H1 (cell line): Measurements from ENCODE around the gene SPIRE2. TPM values are rescaled to one million over a fixed set of nuclear protein-coding genes. Genes with fewer than 3 reads are reported as not detected.

Experiments used
- CTCF ChIA-PET: fragments of 300-600 bp; sonication (Branson Sonifier 250); formaldehyde crosslinking; loops from one replicate; lab custom pipeline; 2021; ENCODE audit not compliant: partially characterized antibody; lab: Charles Lee
- POLR2A ChIA-PET: fragments of 300-600 bp; sonication (Branson Sonifier 250); formaldehyde crosslinking; loops from one replicate; lab custom pipeline; 2021; ENCODE audit warnings: inconsistent platforms; ENCODE audit not compliant: partially characterized antibody; lab: Charles Lee
- DNase-seq, 2 experiments: peaks; one replicate each; pipeline versions ENCODE4 v3.0.0 to v3.0.0-alpha.2; 2010 to 2022; ENCODE audit warnings: low spot score in 2 of 2, low read depth in 1 of 2, mixed read lengths in 1 of 2
- FAIRE-seq: peaks from 2 replicates; lab custom pipeline; 2011; peaks lifted over from hg19 to GRCh38; lab: Jason Lieb, UNC
- H2AFZ ChIP-seq: 2 replicates; pipeline ENCODE4 v1.8.1; 2012; ENCODE audit warnings: low read length, inconsistent platforms
- H2AK5ac ChIP-seq: 2 replicates; pipeline ENCODE4 v1.6.1; 2013; ENCODE audit warnings: low read depth, low read length
- H2BK120ac ChIP-seq: replicated peaks from 2 replicates; pipeline ENCODE3; 2013; ENCODE audit warnings: low read depth, low read length, inconsistent platforms
- H2BK12ac ChIP-seq: 2 replicates; pipeline ENCODE4 v1.6.1; 2013; ENCODE audit warnings: low read depth, low read length
- H2BK15ac ChIP-seq: 2 replicates; pipeline ENCODE4 v1.6.1; 2013; ENCODE audit warnings: low read length
- H2BK20ac ChIP-seq: 2 replicates; pipeline ENCODE4 v1.6.1; 2013; ENCODE audit warnings: low read length
- H2BK5ac ChIP-seq: 2 replicates; pipeline ENCODE4 v1.6.1; 2013; ENCODE audit warnings: low read depth, low read length
- H3K14ac ChIP-seq: 2 replicates; pipeline ENCODE4 v1.6.1; 2013; ENCODE audit warnings: inconsistent platforms; ENCODE audit not compliant: insufficient read length
- H3K18ac ChIP-seq: 2 replicates; pipeline ENCODE4 v1.6.1; 2013; ENCODE audit warnings: low read length; ENCODE audit errors: extremely low read depth
- H3K23ac ChIP-seq: 2 replicates; pipeline ENCODE4 v1.6.1; 2013; ENCODE audit warnings: inconsistent platforms; ENCODE audit not compliant: insufficient read length
- H3K23me2 ChIP-seq: 2 replicates; pipeline ENCODE4 v1.6.1; 2013; ENCODE audit warnings: low read depth, low read length
- H3K27ac ChIP-seq: 2 replicates; pipeline ENCODE4 v1.6.1; 2011; ENCODE audit warnings: low read depth, low read length, inconsistent platforms
- H3K27me3 ChIP-seq, 4 experiments: replicated peaks in 1 of 4; 1 replicate in 1 of 4; 2 replicates in 3 of 4; pipeline versions ENCODE4 v1.6.1 to v1.8.1; 2011 to 2013; ENCODE audit warnings: low read length in 3 of 4, mild to moderate bottlenecking in 3 of 4, inconsistent platforms in 2 of 4, mixed read lengths in 2 of 4, moderate library complexity in 1 of 4; ENCODE audit not compliant: control insufficient read depth in 3 of 4, insufficient read depth in 3 of 4; ENCODE audit errors: extremely low read depth in 1 of 4
- H3K36me3 ChIP-seq, 4 experiments: 2 replicates each; pipeline versions ENCODE4 v1.6.1 to v1.8.1; 2011 to 2013; ENCODE audit warnings: mild to moderate bottlenecking in 4 of 4, low read length in 3 of 4, moderate library complexity in 2 of 4, control low read depth in 1 of 4, inconsistent platforms in 1 of 4; ENCODE audit not compliant: insufficient read depth in 4 of 4, control insufficient read depth in 2 of 4
- H3K4ac ChIP-seq: replicated peaks from 2 replicates; pipeline ENCODE3; 2013; ENCODE audit warnings: low read length, low read depth, mixed read lengths, inconsistent platforms; ENCODE audit not compliant: insufficient read length
- H3K4me1 ChIP-seq, 4 experiments: replicated peaks in 1 of 4; 1 replicate in 1 of 4; 2 replicates in 3 of 4; pipeline versions ENCODE4 v1.6.1 to v1.8.1; 2011 to 2013; ENCODE audit warnings: low read length in 3 of 4, inconsistent platforms in 2 of 4, mixed read lengths in 1 of 4; ENCODE audit not compliant: insufficient read depth in 4 of 4, control insufficient read depth in 3 of 4
- H3K4me2 ChIP-seq, 2 experiments: 2 replicates each; pipeline versions ENCODE4 v1.6.1 to v1.8.1; 2011 to 2013; ENCODE audit warnings: low read depth in 2 of 2, low read length in 2 of 2, control low read depth in 1 of 2, inconsistent platforms in 1 of 2, mild to moderate bottlenecking in 1 of 2; ENCODE audit not compliant: insufficient read depth in 1 of 2
- H3K4me3 ChIP-seq, 4 experiments: fragments of 200-600, 300-600 bp in 1 of 4; sonication (generic), shearing (Covaris generic), sonication (Bioruptor Twin) in 1 of 4; 2 replicates each; pipeline versions ENCODE4 v1.5.1 to v1.8.1; 2011 to 2016; ENCODE audit warnings: low read length in 4 of 4, low read depth in 3 of 4, control low read depth in 2 of 4, inconsistent platforms in 2 of 4, mild to moderate bottlenecking in 2 of 4, mixed read lengths in 1 of 4, moderate library complexity in 1 of 4; ENCODE audit not compliant: insufficient read depth in 2 of 4; ENCODE audit errors: extremely low read depth in 1 of 4
- H3K56ac ChIP-seq: replicated peaks from 2 replicates; pipeline ENCODE3; 2013; ENCODE audit warnings: low read depth, mild to moderate bottlenecking, mixed read lengths, low read length, inconsistent platforms; ENCODE audit not compliant: insufficient read length
- H3K79me1 ChIP-seq: 2 replicates; pipeline ENCODE4 v1.6.1; 2013; ENCODE audit warnings: low read depth, low read length, control low read depth
- H3K79me2 ChIP-seq, 2 experiments: 2 replicates each; pipeline versions ENCODE4 v1.6.1 to v1.8.1; 2012 to 2013; ENCODE audit warnings: low read length in 2 of 2, mild to moderate bottlenecking in 2 of 2, inconsistent platforms in 1 of 2; ENCODE audit not compliant: insufficient read depth in 2 of 2, control insufficient read depth in 1 of 2
- H3K9ac ChIP-seq, 4 experiments: replicated peaks in 1 of 4; 1 replicate in 1 of 4; 2 replicates in 3 of 4; pipeline versions ENCODE4 v1.6.1 to v1.8.1; 2011 to 2013; ENCODE audit warnings: low read depth in 3 of 4, low read length in 3 of 4, control low read depth in 2 of 4, mild to moderate bottlenecking in 2 of 4, moderate library complexity in 2 of 4, inconsistent platforms in 1 of 4; ENCODE audit errors: extremely low read depth in 1 of 4
- H3K9me3 ChIP-seq, 2 experiments: 2 replicates each; pipeline versions ENCODE4 v1.6.1 to v1.8.1; 2012 to 2013; ENCODE audit warnings: mild to moderate bottlenecking in 2 of 2, moderate library complexity in 2 of 2, control low read depth in 1 of 2, inconsistent platforms in 1 of 2, low read depth in 1 of 2, low read length in 1 of 2, mixed read lengths in 1 of 2; ENCODE audit not compliant: insufficient read depth in 2 of 2
- H4K20me1 ChIP-seq, 2 experiments: replicated peaks in 1 of 2; 2 replicates each; pipeline versions ENCODE3 to v1.8.1; 2011 to 2013; ENCODE audit warnings: inconsistent platforms in 2 of 2, low read length in 2 of 2, mild to moderate bottlenecking in 1 of 2; ENCODE audit not compliant: insufficient read depth in 2 of 2, control insufficient read depth in 1 of 2
- H4K5ac ChIP-seq: 2 replicates; pipeline ENCODE4 v1.6.1; 2013; ENCODE audit warnings: low read length, low read depth, mixed read lengths, inconsistent platforms; ENCODE audit not compliant: insufficient read length
- H4K8ac ChIP-seq: 2 replicates; pipeline ENCODE4 v1.8.0; 2013; ENCODE audit warnings: mild to moderate bottlenecking, moderate library complexity, low read length, inconsistent platforms; ENCODE audit not compliant: insufficient read depth; ENCODE audit errors: extremely low read depth
- H4K91ac ChIP-seq: replicated peaks from 2 replicates; pipeline ENCODE3; 2013; ENCODE audit warnings: low read length, mixed read lengths, inconsistent platforms; ENCODE audit not compliant: insufficient read length
- WGBS, 2 experiments: shearing (Covaris generic) in 1 of 2; methylation state at CpG; one replicate each; pipeline versions ENCODE4 v1.1.6 to v1.1.7; 2013 to 2015; ENCODE audit warnings: low lambda C conversion rate in 2 of 2, mixed read lengths in 2 of 2, inconsistent platforms in 1 of 2, low coverage in 1 of 2, missing lambda C conversion rate in 1 of 2; ENCODE audit not compliant: insufficient replicate concordance in 2 of 2, insufficient coverage in 1 of 2, insufficient read length in 1 of 2; ENCODE audit errors: extremely low coverage in 1 of 2, missing lambda C conversion rate in 1 of 2; 5-methylcytosine and 5-hydroxymethylcytosine counted together
- polyA plus RNA-seq, 7 experiments: library from polyadenylated mRNA; depleted of rRNA in 3 of 7; stranded (reverse) in 5 of 7; unstranded in 2 of 7; fragments of >200 nt in 5 of 7; fragments of 200-250 nt in 2 of 7; gene quantifications; 1 replicate in 5 of 7; 2 replicates in 1 of 7; 4 replicates in 1 of 7; pipeline versions ENCODE4 v1.2.1 to v1.2.3, GENCODE V29; 2011 to 2013; ENCODE audit warnings: missing spikeins in 2 of 7, mixed read lengths in 2 of 7
- total RNA-seq: library from RNA; stranded (reverse); fragmentation: NEBNext Ultra II Directional; extraction: Animal tissue kit (Norgen Biotek cat#: 25700); gene quantifications from 2 replicates; pipeline ENCODE4 v1.2.1, GENCODE V29; 2021
- TF ChIP-seq, protein P1 (sequence below), 3 experiments: IDR thresholded peaks; 1 replicate in 2 of 3; 2 replicates in 1 of 3; pipeline versions ENCODE4 v1.5.1 to v1.6.1; 2011; ENCODE audit warnings: low read length in 3 of 3, mild to moderate bottlenecking in 3 of 3, inconsistent platforms in 2 of 3, low read depth in 1 of 3, moderate library complexity in 1 of 3; ENCODE audit not compliant: insufficient read depth in 1 of 3; ENCODE audit errors: control extremely low read depth in 1 of 3

SPIRE2 gene
- total and polyA plus RNA-seq, 2 of the 8 experiments (the other 6 are each of a cell fraction or from before 2014, with no cell fraction given): 7.4 to 15.4 TPM

DNA sequence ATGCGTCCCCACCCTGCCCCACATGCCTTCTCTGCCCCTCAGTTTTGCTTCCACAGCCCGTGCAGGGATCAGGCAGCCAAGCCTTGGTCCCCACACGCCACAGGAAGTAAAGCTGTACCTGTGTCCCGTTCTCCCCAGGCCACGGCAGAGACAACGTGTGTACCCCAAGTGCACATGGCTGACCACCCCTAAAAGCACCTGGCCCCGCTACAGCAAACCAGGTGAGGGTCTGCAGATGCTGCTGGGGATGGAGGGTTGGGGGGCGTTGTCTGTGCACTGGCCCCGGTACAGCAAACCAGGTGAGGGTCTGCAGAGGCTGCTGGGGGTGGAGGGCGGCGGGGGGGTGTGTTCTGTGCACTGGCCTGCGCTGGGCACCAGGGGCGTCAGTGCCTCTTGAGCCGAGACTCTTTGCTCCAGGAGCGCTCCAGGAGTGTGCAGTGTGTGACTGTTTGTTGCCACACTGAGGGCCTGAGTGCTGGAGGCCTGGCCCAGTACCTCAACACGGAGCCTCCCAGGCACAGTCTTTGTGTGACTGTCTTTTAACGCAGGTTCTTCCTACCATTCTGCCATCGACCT is 63.9 kb downstream of the SPIRE2 start:
- CTCF ChIA-PET: interaction anchor here (0.8 to 1.3 kb wide), 2 partner anchors 31 to 188 kb away, joined by 3 read pairs; no protein-coding TSS in a partner anchor
- DNase-seq: no peak
- H3K36me3 ChIP-seq: peaks cover 2 to 33% (median 20%) of the 10 kb centered on the region in 4 experiments; a peak in 6 of 8 replicates
- TF ChIP-seq, protein P1, sequence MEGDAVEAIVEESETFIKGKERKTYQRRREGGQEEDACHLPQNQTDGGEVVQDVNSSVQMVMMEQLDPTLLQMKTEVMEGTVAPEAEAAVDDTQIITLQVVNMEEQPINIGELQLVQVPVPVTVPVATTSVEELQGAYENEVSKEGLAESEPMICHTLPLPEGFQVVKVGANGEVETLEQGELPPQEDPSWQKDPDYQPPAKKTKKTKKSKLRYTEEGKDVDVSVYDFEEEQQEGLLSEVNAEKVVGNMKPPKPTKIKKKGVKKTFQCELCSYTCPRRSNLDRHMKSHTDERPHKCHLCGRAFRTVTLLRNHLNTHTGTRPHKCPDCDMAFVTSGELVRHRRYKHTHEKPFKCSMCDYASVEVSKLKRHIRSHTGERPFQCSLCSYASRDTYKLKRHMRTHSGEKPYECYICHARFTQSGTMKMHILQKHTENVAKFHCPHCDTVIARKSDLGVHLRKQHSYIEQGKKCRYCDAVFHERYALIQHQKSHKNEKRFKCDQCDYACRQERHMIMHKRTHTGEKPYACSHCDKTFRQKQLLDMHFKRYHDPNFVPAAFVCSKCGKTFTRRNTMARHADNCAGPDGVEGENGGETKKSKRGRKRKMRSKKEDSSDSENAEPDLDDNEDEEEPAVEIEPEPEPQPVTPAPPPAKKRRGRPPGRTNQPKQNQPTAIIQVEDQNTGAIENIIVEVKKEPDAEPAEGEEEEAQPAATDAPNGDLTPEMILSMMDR (IDR thresholded peaks at IDR 0.05; ENCODE audit: control extremely low read depth in 1 of 3, insufficient read depth in 1 of 3, low read depth in 1 of 3, low read length in 3 of 3): peak in 1 of 3 experiments; percentile 23; a peak in 1 of 4 replicates

More for the DNA sequence above, 63.9 kb downstream of the SPIRE2 start:
- Histone ChIP-seq H3K4ac (no peak overlapping the region), H4K91ac (no peak overlapping the region), H3K23ac (no peak overlapping the region), H3K9me3 (no peaks in the 10 kb centered on the region), H3K18ac (no peak overlapping the region), H2BK12ac (no peak overlapping the region), H3K79me1 (peaks cover 2% of the 10 kb centered on the region; the same call in 1 of the 2 replicates), H3K79me2 (no peaks in the 10 kb centered on the region), H3K27ac (no peak overlapping the region), H3K56ac (no peak overlapping the region), H2AFZ (no peak overlapping the region), H2AK5ac (no peak overlapping the region), H3K9ac (no peak overlapping the region), H2BK20ac (no peak overlapping the region), H3K23me2 (no peaks in the 10 kb centered on the region), H3K4me2 (no peak overlapping the region), H3K14ac (no peak overlapping the region), H2BK15ac (no peak overlapping the region), H3K4me3 (no peak overlapping the region), H4K8ac (no peak overlapping the region; the same call in 1 of the 2 replicates), H4K20me1 (peaks cover 5 to 14% of the 10 kb centered on the region in 2 experiments), H2BK5ac (no peak overlapping the region), H4K5ac (no peak overlapping the region), H2BK120ac (no peak overlapping the region), H3K4me1 (no peaks in the 10 kb centered on the region), H3K27me3 (no peaks in the 10 kb centered on the region)
- POLR2A ChIA-PET: no interaction called here
- FAIRE-seq: no peak
- 95% methylated on average over 18 of the region's 18 CpGs; no CpG with 5 or more reads in 1 of the 2 experiments for WGBS, 2 experiments
